Measurements from ENCODE around the gene IRF3. TPM values are rescaled to one million over a fixed set of nuclear protein-coding genes. Genes with fewer than 3 reads are reported as not detected.

Gene IRF3
- total RNA-seq, 1 donor from 2014 or later, result 76.1 TPM

- Mint-ChIP-seq H3K27ac (ENCODE audit: unreplicated experiment) (no peak overlapping the region), H3K36me3 (ENCODE audit: low read depth, unreplicated experiment) (peaks cover 46% of the 10 kb centered on the region), H3K4me3 (ENCODE audit: unreplicated experiment) (peak overlapping the region; percentile 69), H3K9me3 (ENCODE audit: unreplicated experiment) (no peaks in the 10 kb centered on the region), H3K4me1 (ENCODE audit: unreplicated experiment) (no peaks in the 10 kb centered on the region), H3K27me3 (ENCODE audit: unreplicated experiment) (peaks cover 18% of the 10 kb centered on the region)
- DNase-seq (ENCODE audit: low spot score), result no peak
- TF ChIP-seq CTCF (IDR thresholded peaks at IDR 0.05; ENCODE audit: unreplicated experiment), result no peak
Measured at GRCh38 chr19:49656456-49657109, 9.1 kb downstream of the IRF3 start.

DNA sequence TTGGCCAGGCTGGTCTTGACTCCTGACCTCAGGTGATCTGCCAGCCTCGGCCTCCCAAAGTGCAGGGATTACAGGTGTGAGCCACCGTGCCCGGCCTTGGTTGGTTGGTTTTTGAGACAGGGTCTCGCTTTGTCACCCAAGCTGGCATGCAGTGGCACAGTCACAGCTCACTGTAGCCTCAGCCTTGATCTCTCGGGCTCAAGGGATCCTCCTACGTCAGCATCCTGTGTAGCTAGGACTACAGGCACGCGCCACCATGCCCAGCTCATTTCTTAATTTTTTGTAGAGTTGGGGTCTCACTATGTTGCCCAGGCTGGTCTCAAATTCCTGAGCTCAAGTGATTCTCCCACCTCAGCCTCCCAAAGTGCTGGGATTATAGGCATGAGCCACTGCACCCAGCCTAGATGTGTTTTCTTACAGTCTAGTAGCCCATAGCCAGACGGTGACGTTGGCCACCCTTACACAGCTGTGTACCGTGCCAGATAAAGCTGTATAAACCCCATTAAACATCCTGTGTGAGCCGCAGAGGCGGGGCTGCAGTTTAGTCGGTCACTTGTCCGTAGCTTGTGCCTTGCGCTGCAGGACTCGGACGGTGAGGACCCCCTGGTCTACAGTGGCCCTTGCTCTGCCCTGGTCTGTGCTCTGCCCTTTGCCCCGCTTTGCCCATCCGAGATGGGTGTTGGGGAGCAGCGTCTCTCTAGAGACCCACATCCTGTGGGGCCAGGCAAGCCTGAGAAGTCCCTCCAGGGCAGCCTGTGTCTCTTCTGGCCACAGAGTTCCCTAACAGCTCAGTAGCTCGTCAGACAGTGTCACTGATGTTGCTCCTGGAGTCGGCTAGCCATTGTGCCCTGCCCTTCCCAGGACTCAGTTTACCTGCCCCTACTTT, 9.8 kb downstream of the IRF3 start:
- Mint-ChIP-seq H3K4me3 (ENCODE audit: unreplicated experiment) (peak overlapping the region; percentile 83), H3K36me3 (ENCODE audit: low read depth, unreplicated experiment) (peaks cover 46% of the 10 kb centered on the region)

GRCh38 chr19:49654581-49654980, 11.1 kb downstream of the IRF3 start:
- peaks cover 4% of the 10 kb centered on the region for H3K4me1 Mint-ChIP-seq (ENCODE audit: unreplicated experiment)
- H3K27ac Mint-ChIP-seq (ENCODE audit: unreplicated experiment), result no peak overlapping the region
- no peak for DNase-seq (ENCODE audit: low spot score)
- H3K4me3 Mint-ChIP-seq (ENCODE audit: unreplicated experiment), result peak overlapping the region; percentile 59
- peaks cover 12% of the 10 kb centered on the region for H3K27me3 Mint-ChIP-seq (ENCODE audit: unreplicated experiment)
- no peak for TF ChIP-seq CTCF (IDR thresholded peaks at IDR 0.05; ENCODE audit: unreplicated experiment)
- H3K36me3 Mint-ChIP-seq (ENCODE audit: low read depth, unreplicated experiment), result peaks cover 40% of the 10 kb centered on the region
- H3K9me3 Mint-ChIP-seq (ENCODE audit: unreplicated experiment), result no peaks in the 10 kb centered on the region

More for the DNA sequence above, 9.8 kb downstream of the IRF3 start:
- no peak for TF ChIP-seq CTCF (IDR thresholded peaks at IDR 0.05; ENCODE audit: unreplicated experiment)
- Mint-ChIP-seq H3K9me3 (ENCODE audit: unreplicated experiment) (no peaks in the 10 kb centered on the region), H3K27ac (ENCODE audit: unreplicated experiment) (peak overlapping the region; percentile 74), H3K27me3 (ENCODE audit: unreplicated experiment) (peaks cover 14% of the 10 kb centered on the region), H3K4me1 (ENCODE audit: unreplicated experiment) (no peaks in the 10 kb centered on the region)
- no peak for DNase-seq (ENCODE audit: low spot score)

GRCh38 chr19:49653466-49653806, 12.2 kb downstream of the IRF3 start:
- TF ChIP-seq CTCF (IDR thresholded peaks at IDR 0.05; ENCODE audit: unreplicated experiment), result no peak
- H3K9me3 Mint-ChIP-seq (ENCODE audit: unreplicated experiment), result no peaks in the 10 kb centered on the region
- H3K27me3 Mint-ChIP-seq (ENCODE audit: unreplicated experiment), result peaks cover 9% of the 10 kb centered on the region
- H3K27ac Mint-ChIP-seq (ENCODE audit: unreplicated experiment), result no peak overlapping the region
- no peak for DNase-seq (ENCODE audit: low spot score)
- H3K4me1 Mint-ChIP-seq (ENCODE audit: unreplicated experiment), result peaks cover 9% of the 10 kb centered on the region
- H3K36me3 Mint-ChIP-seq (ENCODE audit: low read depth, unreplicated experiment), result peaks cover 36% of the 10 kb centered on the region
- H3K4me3 Mint-ChIP-seq (ENCODE audit: unreplicated experiment), result no peak overlapping the region

All from endothelial cell (in vitro differentiated cells).